Hematopoietic multipotent progenitor cell treated with erythropoietin and hydrocortisone succinate and interleukin-3 and kit ligand, for 6 days (in vitro differentiated cells): Measurements from ENCODE around the gene ZNF256.

Source experiments
- DNase-seq: peaks from one replicate; pipeline ENCODE4 v3.0.0-alpha.2; 2015

ZNF256 gene

GRCh38 chr19:57947419-57948134 is at the start of gene ZNF256:
Gene ZNF256 (minus strand): TSS chr19:57947706. CDS start chr19:57947474, 232 bp downstream.
- peak; percentile 98 for DNase-seq

- DNase-seq = no peak
Measured at GRCh38 chr19:57992841-57993240, 45.3 kb upstream of the ZNF256 start.

- peak; percentile 25 for DNase-seq
Measured at GRCh38 chr19:57978586-57979289, 31.2 kb upstream of the ZNF256 start.

GRCh38 chr19:57974434-57974833 is 26.9 kb upstream of the ZNF256 start, which contains the start of gene C19orf18:
Gene C19orf18 (minus strand): TSS chr19:57974534. CDS start chr19:57974432, 102 bp downstream.
- no peak for DNase-seq

GRCh38 chr19:57964761-57965160 is 17.3 kb upstream of the ZNF256 start:
- DNase-seq = no peak

- DNase-seq = no peak
Measured at GRCh38 chr19:57961785-57962184, 14.3 kb upstream of the ZNF256 start.

- DNase-seq = no peak
Measured at GRCh38 chr19:57954996-57955395, 7.5 kb upstream of the ZNF256 start.

GRCh38 chr19:57949702-57950101 is 2.2 kb upstream of the ZNF256 start:
- DNase-seq = no peak

GRCh38 chr19:57949296-57949695 is 1.8 kb upstream of the ZNF256 start:
- DNase-seq = no peak

GRCh38 chr19:57947088-57947418 is 453 bp downstream of the ZNF256 start:
- DNase-seq = peak; percentile 27

GRCh38 chr19:57946316-57946715 is 1.2 kb downstream of the ZNF256 start:
- peak; percentile 11 for DNase-seq

- no peak for DNase-seq
Measured at GRCh38 chr19:57941593-57941992, 5.9 kb downstream of the ZNF256 start.

GRCh38 chr19:57935731-57936130 is 11.8 kb downstream of the ZNF256 start:
- no peak for DNase-seq

GRCh38 chr19:57934820-57935665 is 12.5 kb downstream of the ZNF256 start, which contains the start of gene ZNF418:
Gene ZNF418 (minus strand): TSS chr19:57935402. CDS start chr19:57933822, 1,580 bp downstream.
- peak; percentile 93 for DNase-seq

GRCh38 chr19:57927587-57927986 is 19.9 kb downstream of the ZNF256 start:
- no peak for DNase-seq

- DNase-seq = peak; percentile 98
Measured at GRCh38 chr19:57916168-57916995, 31.1 kb downstream of the ZNF256 start, which contains the start of gene ZNF417. Gene ZNF417 (minus strand): TSS chr19:57916592. CDS start chr19:57916411, 181 bp downstream.

GRCh38 chr19:57914531-57914930 is 33.0 kb downstream of the ZNF256 start:
- DNase-seq = no peak

GRCh38 chr19:57907394-57907793 is 40.1 kb downstream of the ZNF256 start:
- DNase-seq = no peak

GRCh38 chr19:57905258-57905657 is 42.2 kb downstream of the ZNF256 start:
- no peak for DNase-seq

GRCh38 chr19:57903618-57904184 is 43.8 kb downstream of the ZNF256 start:
- no peak for DNase-seq

- DNase-seq = no peak
Measured at GRCh38 chr19:57900311-57900710, 47.2 kb downstream of the ZNF256 start.
